ENCODE measurements around the gene DLST. TPM values are rescaled to one million over a fixed set of nuclear protein-coding genes. Genes with fewer than 3 reads are reported as not detected.

The DLST gene
- polyA plus RNA-seq, 3 donors, result 6.7 to 76.5 (median 7.3) TPM

GRCh38 chr14:74846968-74847665, 34.6 kb upstream of the DLST start:
- Histone ChIP-seq H3K4me3 (replicated peaks in 1 of 3; ENCODE audit: low read depth in 2 of 3, low read length in 3 of 3) (no peak overlapping the region), H3K4me2 (replicated peaks; ENCODE audit: extremely low read depth, low read length, poor library complexity, severe bottlenecking) (no peak overlapping the region), H3K27me3 (ENCODE audit: control insufficient read depth in 2 of 2, insufficient read depth in 2 of 2, low read length in 2 of 2) (no peaks in the 10 kb centered on the region), H3K79me2 (ENCODE audit: insufficient read depth, low read length) (no peaks in the 10 kb centered on the region), H3K36me3 (replicated peaks in 1 of 2; ENCODE audit: control insufficient read depth in 1 of 2, insufficient read depth in 2 of 2, low read length in 2 of 2) (no peaks in the 10 kb centered on the region), H4K20me1 (ENCODE audit: insufficient read depth, low read length) (no peaks in the 10 kb centered on the region), H3K9me3 (replicated peaks in 1 of 2; ENCODE audit: control insufficient read depth in 1 of 2, insufficient read depth in 1 of 2, low read length in 2 of 2) (no peaks in the 10 kb centered on the region), H2AFZ (ENCODE audit: insufficient read depth, low read depth, low read length, poor library complexity, severe bottlenecking) (no peak overlapping the region), H3K4me1 (ENCODE audit: control insufficient read depth in 1 of 2, insufficient read depth in 2 of 2, low read length in 2 of 2) (peaks cover 4% of the 10 kb centered on the region in 2 donors), H3K27ac (ENCODE audit: low read depth in 1 of 2, low read length in 2 of 2) (no peak overlapping the region), H3K9ac (ENCODE audit: insufficient read depth, low read length, poor library complexity, severe bottlenecking) (no peak overlapping the region)
- peaks cover 3% of the 10 kb centered on the region for H3K4me1 Mint-ChIP-seq
- no peak overlapping the region for H3K27ac Mint-ChIP-seq
- peaks cover 0 to 4% (median 0%) of the 10 kb centered on the region in 3 donors for H3K27me3 Mint-ChIP-seq (ENCODE audit: low read depth in 3 of 3)
- intact Hi-C loops (cut with micrococcal nuclease), result no loop called here
- DNase-seq, result no peak
- no peak overlapping the region for H3K4me3 Mint-ChIP-seq
- WGBS (ENCODE audit: insufficient coverage), result no CpG with 5 or more reads among the region's 1 CpG
- no peaks in the 10 kb centered on the region for H3K9me3 Mint-ChIP-seq
- TF ChIP-seq CTCF (IDR thresholded peaks at IDR 0.05), result no peak
- no peaks in the 10 kb centered on the region for H3K36me3 Mint-ChIP-seq

GRCh38 chr14:74848768-74849167, 32.9 kb upstream of the DLST start:
- no peaks in the 10 kb centered on the region for H3K27me3 ChIP-seq (ENCODE audit: control insufficient read depth in 2 of 2, insufficient read depth in 2 of 2, low read length in 2 of 2)
- TF ChIP-seq CTCF (IDR thresholded peaks at IDR 0.05), result no peak
- DNase-seq, result peak in 1 of 3 donors; percentile 31
- no peaks in the 10 kb centered on the region for H3K4me1 Mint-ChIP-seq
- no peak overlapping the region for H3K4me2 ChIP-seq (replicated peaks; ENCODE audit: extremely low read depth, low read length, poor library complexity, severe bottlenecking)
- no peak overlapping the region for H3K27ac ChIP-seq (ENCODE audit: low read depth in 1 of 2, low read length in 2 of 2)
- H3K9ac ChIP-seq (ENCODE audit: insufficient read depth, low read length, poor library complexity, severe bottlenecking), result no peak overlapping the region
- no peaks in the 10 kb centered on the region for H3K36me3 ChIP-seq (replicated peaks in 1 of 2; ENCODE audit: control insufficient read depth in 1 of 2, insufficient read depth in 2 of 2, low read length in 2 of 2)
- no peak overlapping the region for H2AFZ ChIP-seq (ENCODE audit: insufficient read depth, low read depth, low read length, poor library complexity, severe bottlenecking)
- H4K20me1 ChIP-seq (ENCODE audit: insufficient read depth, low read length), result no peaks in the 10 kb centered on the region
- H3K36me3 Mint-ChIP-seq, result no peaks in the 10 kb centered on the region
- no peaks in the 10 kb centered on the region for H3K79me2 ChIP-seq (ENCODE audit: insufficient read depth, low read length)
- no peaks in the 10 kb centered on the region for H3K9me3 ChIP-seq (replicated peaks in 1 of 2; ENCODE audit: control insufficient read depth in 1 of 2, insufficient read depth in 1 of 2, low read length in 2 of 2)
- H3K27ac Mint-ChIP-seq, result no peak overlapping the region
- peaks cover 0 to 4% (median 0%) of the 10 kb centered on the region in 3 donors for H3K27me3 Mint-ChIP-seq (ENCODE audit: low read depth in 3 of 3)
- no peaks in the 10 kb centered on the region for H3K9me3 Mint-ChIP-seq
- intact Hi-C loops (cut with micrococcal nuclease), result no loop called here
- no peaks in the 10 kb centered on the region for H3K4me1 ChIP-seq (ENCODE audit: control insufficient read depth in 1 of 2, insufficient read depth in 2 of 2, low read length in 2 of 2)
- WGBS (ENCODE audit: insufficient coverage), result 100% methylated on average over 1 of the region's 2 CpGs
- H3K4me3 Mint-ChIP-seq, result no peak overlapping the region
- H3K4me3 ChIP-seq (replicated peaks in 1 of 3; ENCODE audit: low read depth in 2 of 3, low read length in 3 of 3), result no peak overlapping the region
